Measurements from ENCODE around the gene TRPV2.

TRPV2 gene

GRCh38 chr17:16406742-16407674 lies 8.4 kb upstream of the TRPV2 start:
- H3K4me1 ChIP-seq, result peaks cover 0 to 33% (median 17%) of the 10 kb centered on the region in 4 donors
- DNase-seq, result peak; percentile 58 to 83
- H3K4me3 ChIP-seq, result peak overlapping the region; percentile 63 to 68
- intact Hi-C loops (cut with DNase I; ENCODE audit: low total_unique reads), result no loop called here
- H3K9me3 ChIP-seq, result no peaks in the 10 kb centered on the region
- H3K27me3 ChIP-seq, result no peaks in the 10 kb centered on the region
- no peak for TF ChIP-seq CTCF (IDR thresholded peaks at IDR 0.05)
- H3K27ac ChIP-seq, result peak overlapping the region; percentile 91 to 95
- no peaks in the 10 kb centered on the region for H3K36me3 ChIP-seq

- Histone ChIP-seq H3K27me3 (no peaks in the 10 kb centered on the region), H3K27ac (peak overlapping the region; percentile 91 to 95), H3K36me3 (no peaks in the 10 kb centered on the region), H3K4me3 (peak overlapping the region; percentile 63 to 68), H3K9me3 (no peaks in the 10 kb centered on the region), H3K4me1 (peaks cover 0 to 33% (median 17%) of the 10 kb centered on the region in 4 donors)
- no peak for TF ChIP-seq CTCF (IDR thresholded peaks at IDR 0.05)
- peak; percentile 81 to 89 for DNase-seq
- intact Hi-C loops (cut with DNase I; ENCODE audit: low total_unique reads), result no loop called here
These were observed 7.3 kb upstream of the TRPV2 start for GRCh38 chr17:16407911-16408588.

GRCh38 chr17:16417399-16417798 lies 2.0 kb downstream of the TRPV2 start:
- no peak for DNase-seq
- Histone ChIP-seq H3K4me1 (peaks cover 4 to 51% (median 39%) of the 10 kb centered on the region in 4 donors), H3K4me3 (no peak overlapping the region), H3K27me3 (no peaks in the 10 kb centered on the region), H3K27ac (peak overlapping the region; percentile 92 to 93), H3K9me3 (no peaks in the 10 kb centered on the region), H3K36me3 (peaks cover 2 to 11% (median 10%) of the 10 kb centered on the region in 3 donors)
- intact Hi-C loops (cut with DNase I; ENCODE audit: low total_unique reads), result no loop called here
- TF ChIP-seq CTCF (IDR thresholded peaks at IDR 0.05), result no peak

GRCh38 chr17:16417896-16418684 lies 2.7 kb downstream of the TRPV2 start:
- intact Hi-C loops (cut with DNase I; ENCODE audit: low total_unique reads), result no loop called here
- peaks cover 4 to 51% (median 39%) of the 10 kb centered on the region in 4 donors for H3K4me1 ChIP-seq
- no peak for DNase-seq

More at GRCh38 chr17:16417896-16418684, 2.7 kb downstream of the TRPV2 start:
- no peaks in the 10 kb centered on the region for H3K9me3 ChIP-seq
- peaks cover 9 to 18% (median 16%) of the 10 kb centered on the region in 3 donors for H3K36me3 ChIP-seq
- no peak for TF ChIP-seq CTCF (IDR thresholded peaks at IDR 0.05)
- H3K27ac ChIP-seq, result peak overlapping the region; percentile 92 to 93
- no peak overlapping the region for H3K4me3 ChIP-seq
- no peaks in the 10 kb centered on the region for H3K27me3 ChIP-seq
